GM18517 (cell line): ENCODE results near the gene ASB11.

Experiments used
- ATAC-seq: cut with Tn5 transposase; IDR thresholded peaks from one replicate; pipeline ENCODE4 v1.9.1; 2021; ENCODE audit warnings: mild to moderate bottlenecking, moderate library complexity; ENCODE audit not compliant: unreplicated experiment

Gene ASB11

GRCh38 chrX:15235001-15235400 lies 80.4 kb downstream of the ASB11 start:
- ATAC-seq: no peak

DNA sequence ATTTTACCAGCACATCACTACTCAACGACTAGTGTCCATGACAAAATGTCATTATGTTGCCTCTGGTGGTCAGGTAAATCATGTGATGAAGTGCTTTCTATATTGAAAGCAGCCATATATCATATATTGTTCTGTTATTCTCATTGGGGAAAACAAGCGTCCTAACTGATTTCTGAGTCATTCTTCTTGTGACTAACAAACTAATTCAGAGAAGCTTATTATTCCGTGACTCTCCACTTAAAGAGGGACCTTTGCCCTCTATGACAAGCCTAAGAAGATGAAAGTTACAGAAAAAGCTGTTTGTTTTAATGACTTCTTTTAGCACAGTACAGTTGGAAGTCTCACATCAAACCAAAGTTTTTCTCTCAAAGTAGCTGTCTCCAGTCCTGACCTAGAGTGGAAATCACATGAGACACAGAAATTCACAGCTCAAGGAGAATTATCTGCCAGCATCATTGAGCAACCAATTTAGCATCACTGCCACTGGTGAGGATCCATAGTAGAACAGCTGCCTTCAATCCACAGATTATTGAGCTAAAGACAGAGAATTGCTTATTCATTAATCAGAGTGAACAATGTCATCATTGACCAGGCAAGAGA lies 81.9 kb downstream of the ASB11 start:
- no peak for ATAC-seq
